Right lobe of liver (tissue), 6 donors: ENCODE data around the gene SLC30A1. TPM values are rescaled to one million over a fixed set of nuclear protein-coding genes. Genes with fewer than 3 reads are reported as not detected.
A peak's percentile ranks its signal among the peaks of the same experiment; 100 is the strongest.

Experiments used
- ATAC-seq, 4 donors: fragments of 200-7000 bp; cut with Tn5 transposase; one replicate each; pipeline ENCODE4 v1.9.1; 2020; ENCODE audit warnings: mild to moderate bottlenecking in 4 of 4, moderate library complexity in 4 of 4
- DNase-seq, 3 donors: peaks; one replicate each; pipeline ENCODE4 v3.0.0-alpha.2; 2020
- H3K27ac ChIP-seq, 3 donors: fragments of 200-600 bp; one replicate each; pipeline ENCODE4 v1.8.0; 2022
- H3K27me3 ChIP-seq, 2 donors: fragments of 200-600 bp; one replicate each; pipeline ENCODE4 v1.8.0; 2022
- H3K36me3 ChIP-seq, 4 donors: fragments of 200-600 bp; sonication (generic) in 1 of 4; one replicate each; pipeline versions ENCODE4 v1.5.1 to v1.8.0; 2017 to 2022; ENCODE audit warnings: control low read depth in 1 of 4
- H3K4me1 ChIP-seq, 4 donors: fragments of 200-600 bp; sonication (generic) in 1 of 4; one replicate each; pipeline versions ENCODE4 v1.5.1 to v1.8.0; 2017 to 2022; ENCODE audit warnings: control low read depth in 1 of 4
- H3K4me3 ChIP-seq, 3 donors: fragments of 200-600 bp; one replicate each; pipeline ENCODE4 v1.8.0; 2022
- H3K9me3 ChIP-seq, 4 donors: fragments of 200-600 bp; sonication (generic) in 1 of 4; one replicate each; pipeline versions ENCODE4 v1.5.1 to v1.8.0; 2017 to 2022; ENCODE audit warnings: control low read depth in 1 of 4
- POLR2A ChIP-seq: fragments of 450-650 bp; IDR thresholded peaks from one replicate; pipeline ENCODE4 v1.6.1; 2017; ENCODE audit warnings: antibody characterized with exemption, mild to moderate bottlenecking
- WGBS: methylation state at CpG from one replicate; pipeline ENCODE4 v1.1.6; 2018; ENCODE audit warnings: low coverage, low lambda C conversion rate; ENCODE audit not compliant: insufficient coverage; ENCODE audit errors: missing lambda C conversion rate; 5-methylcytosine and 5-hydroxymethylcytosine counted together
- intact Hi-C, 2 donors: fragments of 100-400 bp; cut with DNase I; formaldehyde crosslinking; loops; one replicate each; pipeline versions ENCODE4 v1.11.2 to v1.14.1; 2022
- total RNA-seq, 6 experiments: library from RNA; depleted of rRNA in 2 of 6; stranded (reverse); fragments of >200 nt in 2 of 6; fragmentation: NEBNext Ultra II Directional in 3 of 6; extraction: Animal tissue kit (Norgen Biotek cat#: 25700) in 3 of 6; gene quantifications; one replicate each; pipeline versions ENCODE4 v1.1.0 to v1.2.4, GENCODE V29; 2016 to 2023
- TF ChIP-seq, protein P1 (sequence below), 4 donors: fragments of 200-600 bp in 3 of 4; fragments of 450-650 bp in 1 of 4; IDR thresholded peaks; one replicate each; pipeline versions ENCODE4 v1.5.1 to v1.8.0; 2016 to 2022; ENCODE audit warnings: antibody characterized with exemption in 4 of 4, mild to moderate bottlenecking in 2 of 4
- donor health status: DM: no; HTN: yes; CAD: no.
- donor health status: DM: no; HTN: no; CAD: no.
- donor health status: DM: no; HTN: no; CAD: no.
- donor health status: DM: no; HTN: yes; CAD: no.
- donor health status: DM: no; HTN: yes; CAD: no.

Gene SLC30A1
- total RNA-seq, 6 experiments from 2014 or later, result 23.2 to 72.9 (median 48.2) TPM

DNA sequence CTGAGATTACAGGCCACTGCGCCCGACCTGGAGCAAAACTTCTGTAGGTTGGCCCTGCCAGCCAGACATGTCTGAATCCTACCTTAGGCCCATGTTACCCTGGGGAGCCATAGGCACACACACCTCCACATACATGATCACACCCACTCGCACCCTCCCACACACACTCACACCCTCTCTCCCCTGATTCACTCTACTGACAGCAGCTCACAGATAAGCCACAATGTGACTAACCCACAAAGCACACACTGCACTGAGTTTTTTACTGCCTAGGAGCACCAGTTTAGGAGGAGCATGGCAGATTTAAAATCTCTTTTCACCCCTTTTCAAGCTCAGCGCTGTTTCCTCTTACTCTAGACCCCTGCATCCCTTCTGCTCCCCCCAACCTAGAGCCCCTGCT, 41.7 kb downstream of the SLC30A1 start:
- DNase-seq, result no peak
- no peak for TF ChIP-seq POLR2A
- TF ChIP-seq, protein P1, sequence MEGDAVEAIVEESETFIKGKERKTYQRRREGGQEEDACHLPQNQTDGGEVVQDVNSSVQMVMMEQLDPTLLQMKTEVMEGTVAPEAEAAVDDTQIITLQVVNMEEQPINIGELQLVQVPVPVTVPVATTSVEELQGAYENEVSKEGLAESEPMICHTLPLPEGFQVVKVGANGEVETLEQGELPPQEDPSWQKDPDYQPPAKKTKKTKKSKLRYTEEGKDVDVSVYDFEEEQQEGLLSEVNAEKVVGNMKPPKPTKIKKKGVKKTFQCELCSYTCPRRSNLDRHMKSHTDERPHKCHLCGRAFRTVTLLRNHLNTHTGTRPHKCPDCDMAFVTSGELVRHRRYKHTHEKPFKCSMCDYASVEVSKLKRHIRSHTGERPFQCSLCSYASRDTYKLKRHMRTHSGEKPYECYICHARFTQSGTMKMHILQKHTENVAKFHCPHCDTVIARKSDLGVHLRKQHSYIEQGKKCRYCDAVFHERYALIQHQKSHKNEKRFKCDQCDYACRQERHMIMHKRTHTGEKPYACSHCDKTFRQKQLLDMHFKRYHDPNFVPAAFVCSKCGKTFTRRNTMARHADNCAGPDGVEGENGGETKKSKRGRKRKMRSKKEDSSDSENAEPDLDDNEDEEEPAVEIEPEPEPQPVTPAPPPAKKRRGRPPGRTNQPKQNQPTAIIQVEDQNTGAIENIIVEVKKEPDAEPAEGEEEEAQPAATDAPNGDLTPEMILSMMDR (IDR thresholded peaks at IDR 0.05), result no peak
- Histone ChIP-seq H3K27me3 (no peaks in the 10 kb centered on the region), H3K36me3 (no peaks in the 10 kb centered on the region), H3K4me1 (no peaks in the 10 kb centered on the region), H3K27ac (no peak overlapping the region), H3K4me3 (no peak overlapping the region), H3K9me3 (no peaks in the 10 kb centered on the region)
- ATAC-seq, result no peak
- intact Hi-C loops, result no loop called here
- 83% methylated on average over 4 of the region's 4 CpGs for WGBS

DNA sequence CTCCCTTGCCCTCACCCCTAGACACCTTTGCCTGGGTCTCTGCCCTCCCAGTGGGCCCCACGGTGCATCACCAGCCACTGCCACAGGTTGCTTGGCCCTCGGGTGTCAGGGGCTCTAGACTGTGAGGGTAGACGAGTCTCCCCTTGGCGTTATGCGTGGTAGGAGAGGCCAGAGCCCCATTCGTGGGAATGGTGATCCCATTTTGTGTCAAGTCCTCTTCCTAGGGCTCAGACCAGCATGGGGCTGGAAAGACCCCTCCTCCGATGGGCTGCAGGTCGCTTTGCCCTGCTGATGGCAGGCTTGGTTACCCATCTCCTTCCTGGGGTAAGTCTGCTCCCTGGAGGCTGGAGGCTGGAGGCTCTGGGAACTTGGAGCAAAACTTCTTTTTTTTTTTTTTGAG, 42.4 kb downstream of the SLC30A1 start:
- Histone ChIP-seq H3K27me3 (no peaks in the 10 kb centered on the region), H3K4me1 (no peaks in the 10 kb centered on the region), H3K9me3 (no peaks in the 10 kb centered on the region), H3K36me3 (no peaks in the 10 kb centered on the region), H3K4me3 (no peak overlapping the region), H3K27ac (no peak overlapping the region)
- 89% methylated on average over 8 of the region's 8 CpGs for WGBS
- DNase-seq (no peak), ATAC-seq (no peak)
- TF ChIP-seq, protein P1 (IDR thresholded peaks at IDR 0.05), result no peak
- intact Hi-C loops, result no loop called here

DNA sequence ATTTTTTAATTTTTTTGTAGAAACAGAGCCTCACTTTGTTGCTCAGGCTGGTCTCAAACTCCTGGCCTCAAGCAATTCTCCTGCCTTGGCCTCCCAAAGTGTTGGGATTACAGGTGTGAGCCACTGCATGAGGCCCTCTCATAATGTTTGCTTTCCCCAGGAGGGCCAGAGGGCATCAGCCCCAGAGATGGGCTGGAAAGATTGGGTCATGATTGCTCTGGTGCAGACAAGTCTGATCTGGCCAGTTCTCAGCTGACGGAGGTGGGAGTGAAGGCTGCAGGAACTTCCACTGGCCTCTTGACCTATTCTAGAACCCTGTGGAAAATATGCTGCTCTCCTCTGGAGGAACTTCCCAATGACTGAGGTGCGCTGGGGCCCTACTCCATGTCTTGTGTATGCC, 43.6 kb downstream of the SLC30A1 start:
- TF ChIP-seq POLR2A, result no peak
- TF ChIP-seq, protein P1 (IDR thresholded peaks at IDR 0.05), result no peak
- Histone ChIP-seq H3K27ac (peak overlapping the region in 1 of 3 donors; percentile 29), H3K4me1 (no peaks in the 10 kb centered on the region), H3K36me3 (no peaks in the 10 kb centered on the region), H3K9me3 (no peaks in the 10 kb centered on the region), H3K4me3 (no peak overlapping the region), H3K27me3 (no peaks in the 10 kb centered on the region)
- 43% methylated on average over 2 of the region's 2 CpGs for WGBS
- intact Hi-C loops, result no loop called here
- DNase-seq (no peak), ATAC-seq (peak; percentile 61 to 87 (median 78))

DNA sequence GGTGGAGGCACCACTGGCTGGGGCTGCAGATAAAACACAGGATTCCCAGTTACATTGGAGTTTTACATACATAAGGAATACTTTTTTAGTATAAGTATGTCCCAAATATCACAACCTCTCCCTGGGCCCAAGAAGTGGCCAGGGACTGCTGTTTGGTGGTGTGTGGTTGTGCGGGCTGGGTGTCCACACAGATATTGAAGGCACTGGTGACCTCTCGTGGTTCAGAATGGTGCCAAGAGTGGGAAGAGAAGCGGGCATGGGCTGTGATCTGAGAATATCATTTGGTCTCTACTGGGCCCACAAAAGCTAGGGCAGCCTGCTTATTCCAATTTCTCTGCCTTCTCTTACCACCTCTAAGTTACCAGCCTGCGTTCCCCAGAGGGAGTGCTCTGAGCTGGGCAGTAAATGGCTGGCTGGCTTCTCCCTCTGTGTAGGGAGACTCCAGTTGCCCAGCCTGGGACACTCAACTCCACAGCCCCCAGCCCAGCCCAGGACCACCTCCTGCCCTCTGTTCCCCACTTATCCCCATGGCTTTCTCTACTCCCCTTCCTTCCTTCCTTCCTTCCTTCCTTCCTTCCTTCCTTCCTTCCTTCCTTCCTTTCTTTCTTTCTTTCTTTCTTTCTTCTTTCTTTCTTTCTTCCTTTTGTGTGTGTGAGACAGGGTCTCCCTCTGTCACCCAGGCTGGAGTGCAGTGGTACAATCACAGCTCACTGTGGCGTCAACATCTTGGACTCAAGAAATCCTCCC, 44.2 kb downstream of the SLC30A1 start:
- H3K9me3 ChIP-seq, result no peaks in the 10 kb centered on the region
- H3K36me3 ChIP-seq, result no peaks in the 10 kb centered on the region
- no peak overlapping the region for H3K27ac ChIP-seq
- ATAC-seq (peak; percentile 69 to 86 (median 82)), DNase-seq (peak in 1 of 3 donors; percentile 65)
- H3K4me1 ChIP-seq, result no peaks in the 10 kb centered on the region
- no peak for TF ChIP-seq POLR2A
- TF ChIP-seq, protein P1 (IDR thresholded peaks at IDR 0.05), result peak in 2 of 4 donors; percentile 21 to 32
- intact Hi-C loops, result no loop called here
- H3K4me3 ChIP-seq, result no peak overlapping the region
- no peaks in the 10 kb centered on the region for H3K27me3 ChIP-seq
- WGBS, result 51% methylated on average over 3 of the region's 5 CpGs
